Stimulated activated CD8-positive, alpha-beta memory T cell treated with anti-CD3 and anti-CD28 coated beads, Interleukin-7, amount 100 ng/mL, for 1 hour (primary cell): ENCODE results near the gene OLFML2A.
"Not testable (repeated sequence)": the region's sequence is repeated elsewhere in the genome, so short reads cannot be mapped to it uniquely, and the experiment has no call there.

Source experiments
- DNase-seq, 2 donors: peaks; one replicate each; pipeline ENCODE4 v3.0.0-alpha.2; 2020; ENCODE audit warnings: low read depth in 2 of 2

Gene OLFML2A

GRCh38 chr9:124761196-124761595, 15.7 kb upstream of the OLFML2A start:
- no peak for DNase-seq

- DNase-seq, result no peak
Observed at GRCh38 chr9:124761710-124762109, 15.2 kb upstream of the OLFML2A start.

- DNase-seq, result no peak
Observed at GRCh38 chr9:124762633-124763032, 14.3 kb upstream of the OLFML2A start.

GRCh38 chr9:124764774-124765438, 12.0 kb upstream of the OLFML2A start:
- DNase-seq, result no peak

- no peak for DNase-seq
Observed at GRCh38 chr9:124765439-124765835, 11.5 kb upstream of the OLFML2A start.

- no peak for DNase-seq
Observed at GRCh38 chr9:124766326-124766725, 10.6 kb upstream of the OLFML2A start.

- no peak for DNase-seq
Observed at GRCh38 chr9:124766815-124767554, 9.9 kb upstream of the OLFML2A start.

GRCh38 chr9:124767821-124768220, 9.1 kb upstream of the OLFML2A start:
- no peak for DNase-seq

GRCh38 chr9:124768334-124768733, 8.6 kb upstream of the OLFML2A start:
- no peak for DNase-seq

- no peak for DNase-seq
Observed at GRCh38 chr9:124768750-124769548, 8.0 kb upstream of the OLFML2A start.

- DNase-seq, result no peak
Observed at GRCh38 chr9:124769549-124770358, 7.2 kb upstream of the OLFML2A start.

GRCh38 chr9:124770359-124771020, 6.4 kb upstream of the OLFML2A start:
- DNase-seq, result no peak

GRCh38 chr9:124771021-124771866, 5.7 kb upstream of the OLFML2A start, which contains the start of gene NR6A1:
Gene NR6A1, minus strand, starts transcription at chr9:124771311.
- DNase-seq, result peak; percentile 80 to 85

- DNase-seq, result no peak
Observed at GRCh38 chr9:124771867-124772679, 4.9 kb upstream of the OLFML2A start.

GRCh38 chr9:124772877-124773276, 4.1 kb upstream of the OLFML2A start:
- DNase-seq, result not testable (repeated sequence)

- no peak for DNase-seq
Observed at GRCh38 chr9:124773473-124774128, 3.3 kb upstream of the OLFML2A start.

- DNase-seq, result peak; percentile 49 to 70
Observed at GRCh38 chr9:124774129-124774978, 2.6 kb upstream of the OLFML2A start.

- DNase-seq, result no peak
Observed at GRCh38 chr9:124776618-124776953, 347 bp upstream of the OLFML2A start.
